GM08714 (cell line): Measurements from ENCODE around the gene SFXN1.

Source experiments
- H3K4me3 ChIP-seq: fragments of 200-500 bp; sonication (Bioruptor generic); 2 replicates; pipeline ENCODE4 v1.5.1; 2014; ENCODE audit warnings: mild to moderate bottlenecking, low read length, inconsistent platforms
- ZNF274 ChIP-seq: IDR thresholded peaks from 2 replicates; pipeline ENCODE4 v1.6.1; 2012; ENCODE audit warnings: mild to moderate bottlenecking, low read depth, low read length

SFXN1 gene

DNA sequence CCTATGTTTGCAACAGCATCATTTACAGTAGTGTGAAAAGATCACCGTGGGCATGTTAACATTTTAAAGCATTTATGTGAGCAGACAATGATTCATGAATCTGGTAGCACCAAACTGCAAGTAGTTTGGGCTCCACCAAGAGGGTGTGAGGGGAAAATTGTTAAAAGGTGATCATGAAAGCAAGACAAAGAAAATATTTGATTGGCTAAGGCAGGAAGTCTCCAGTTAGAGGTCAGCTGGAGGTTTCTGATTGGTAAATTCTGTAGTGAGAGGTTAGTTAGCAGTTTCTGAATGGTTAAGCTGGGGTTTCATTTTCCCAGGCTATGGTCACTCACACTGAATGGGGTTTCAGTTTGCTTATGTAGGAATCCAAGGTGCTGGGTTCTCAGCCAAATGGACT, 20.9 kb upstream of the SFXN1 start:
- H3K4me3 ChIP-seq = no peak overlapping the region
- no peak for TF ChIP-seq ZNF274

DNA sequence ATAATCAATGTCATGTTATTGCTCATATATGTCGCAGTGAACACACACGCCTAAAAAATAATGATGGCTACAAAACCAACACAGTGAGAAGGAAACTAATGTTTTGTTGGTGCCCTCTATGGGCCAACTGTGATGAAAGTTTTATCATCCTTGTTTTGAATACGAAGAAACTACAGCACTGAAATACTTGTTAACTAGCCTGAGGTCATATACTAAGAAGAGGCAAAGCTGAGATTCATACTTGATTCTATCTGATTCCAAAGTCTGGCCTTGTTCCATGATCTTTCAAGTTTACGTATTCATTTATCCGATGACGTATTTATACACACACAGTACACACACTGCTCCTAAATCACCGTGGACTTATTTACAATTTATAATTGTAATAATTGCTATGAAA, 18.2 kb upstream of the SFXN1 start:
- no peak for TF ChIP-seq ZNF274
- no peak overlapping the region for H3K4me3 ChIP-seq

DNA sequence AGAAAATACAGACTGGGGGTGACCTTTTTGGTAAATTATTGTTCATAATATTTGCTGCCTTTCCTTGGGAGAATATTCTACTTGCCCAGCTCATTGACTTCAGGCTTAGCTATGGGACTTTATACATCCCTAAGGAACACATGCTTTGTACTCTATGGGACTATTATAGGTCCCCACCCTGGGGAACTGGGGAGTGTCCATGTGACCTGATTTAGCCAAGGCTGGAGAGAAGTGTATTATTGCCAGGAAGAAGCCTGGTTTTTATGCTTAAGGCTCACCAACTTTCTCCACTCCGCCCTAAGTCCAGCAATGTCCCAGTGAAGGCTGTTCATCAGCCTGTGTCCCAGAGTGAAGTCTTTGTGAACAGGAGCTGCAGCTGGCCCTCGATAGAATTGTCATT, 17.8 kb upstream of the SFXN1 start:
- no peak for TF ChIP-seq ZNF274
- H3K4me3 ChIP-seq = no peak overlapping the region

DNA sequence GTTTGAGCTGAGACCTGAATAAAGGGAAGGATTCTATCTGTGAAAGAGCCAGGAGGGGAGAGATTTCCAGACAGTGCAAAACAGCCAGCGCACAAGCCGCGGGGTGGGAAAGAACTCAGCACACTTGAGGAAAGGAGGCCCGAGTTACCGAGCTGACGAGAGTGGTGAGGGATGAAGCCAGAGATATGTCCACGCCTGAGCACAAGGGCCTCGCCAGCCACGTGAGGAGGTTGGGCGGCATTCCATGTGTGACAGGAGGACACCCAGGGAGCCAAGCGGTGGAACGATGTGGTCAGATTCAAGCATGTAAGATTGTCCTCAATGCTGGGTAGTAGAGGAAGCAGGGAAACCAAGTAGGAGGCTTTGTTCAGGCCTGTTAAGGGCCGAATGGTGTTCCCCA, 17.0 kb upstream of the SFXN1 start:
- no peak for TF ChIP-seq ZNF274
- no peak overlapping the region for H3K4me3 ChIP-seq

DNA sequence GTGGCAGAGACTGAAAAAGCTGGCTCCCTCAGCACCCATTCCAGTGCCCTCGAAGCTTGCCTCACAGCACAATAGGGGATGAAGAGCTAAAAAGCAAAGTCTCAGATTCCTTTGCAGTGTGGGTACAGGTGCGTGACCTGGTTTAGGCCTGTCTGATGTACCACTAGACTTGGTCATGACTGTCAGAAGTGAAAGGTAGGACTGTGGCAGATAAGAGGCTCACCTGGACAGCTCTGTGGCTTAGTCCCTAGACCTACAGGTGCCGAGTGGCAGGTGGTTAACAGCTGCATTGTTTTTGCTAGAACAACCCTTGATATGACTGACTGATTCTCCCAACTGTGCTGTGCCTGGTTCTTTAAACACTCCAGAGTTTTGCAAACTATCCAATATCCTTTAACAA, 14.7 kb upstream of the SFXN1 start:
- no peak for TF ChIP-seq ZNF274

DNA sequence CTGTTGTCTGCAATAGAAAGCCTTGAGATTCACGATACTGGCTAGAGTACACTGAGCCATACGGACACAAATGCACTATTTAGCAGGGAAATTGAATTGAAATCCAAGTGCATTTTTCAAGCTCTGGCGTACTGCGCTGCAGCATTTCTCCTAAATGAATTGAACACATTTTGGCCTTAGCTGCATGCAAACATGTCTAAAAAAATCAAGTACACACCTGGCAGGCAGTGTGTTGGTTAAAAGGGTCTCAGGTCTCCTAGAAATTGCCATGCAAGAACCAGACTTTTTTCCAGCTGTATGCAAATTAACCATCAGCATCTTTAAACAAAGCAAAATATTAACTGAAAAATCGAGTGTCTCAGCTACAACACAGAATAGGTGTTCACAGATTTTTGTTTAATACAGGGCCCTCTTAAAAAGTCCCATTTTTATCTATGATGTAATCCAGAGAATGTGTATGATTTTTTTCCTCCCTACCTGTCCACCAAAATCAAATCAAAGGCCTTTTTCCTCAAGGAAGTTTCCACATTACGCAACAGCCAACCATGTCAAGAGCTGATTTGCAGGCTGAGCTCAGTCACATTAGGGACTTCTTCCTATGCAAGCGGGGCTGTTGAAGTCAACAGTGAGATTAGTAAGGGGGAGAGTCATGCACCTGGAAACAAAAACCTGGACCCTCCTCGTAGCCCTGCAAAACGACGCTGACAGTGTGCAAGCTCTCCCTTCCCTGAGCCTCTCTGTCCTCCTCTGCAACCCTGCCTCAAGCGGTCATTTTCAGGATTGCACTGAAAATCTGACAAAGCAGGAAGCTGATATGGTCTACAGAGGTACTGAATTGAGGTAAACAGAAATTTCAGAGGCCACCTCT, 14.1 kb upstream of the SFXN1 start:
- no peak for TF ChIP-seq ZNF274

More for the DNA sequence above, 14.7 kb upstream of the SFXN1 start:
- no peak overlapping the region for H3K4me3 ChIP-seq

DNA sequence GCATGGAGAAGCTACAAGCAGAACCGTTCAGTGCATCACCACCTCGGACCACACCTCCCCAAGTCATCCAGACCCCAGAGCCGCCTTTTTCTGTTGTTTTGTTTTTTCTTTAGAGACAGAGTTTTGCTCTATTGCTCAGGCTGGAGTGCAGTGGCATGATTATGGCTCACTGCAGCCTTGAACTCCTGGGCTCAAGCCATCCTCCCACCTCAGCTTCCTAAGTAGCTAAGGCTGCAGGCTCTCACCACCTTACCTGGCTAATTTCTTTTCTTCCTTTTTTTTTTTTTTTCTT, 13.5 kb upstream of the SFXN1 start:
- no peak for TF ChIP-seq ZNF274
- H3K4me3 ChIP-seq = no peak overlapping the region

More for the DNA sequence above, 14.1 kb upstream of the SFXN1 start:
- H3K4me3 ChIP-seq = no peak overlapping the region

DNA sequence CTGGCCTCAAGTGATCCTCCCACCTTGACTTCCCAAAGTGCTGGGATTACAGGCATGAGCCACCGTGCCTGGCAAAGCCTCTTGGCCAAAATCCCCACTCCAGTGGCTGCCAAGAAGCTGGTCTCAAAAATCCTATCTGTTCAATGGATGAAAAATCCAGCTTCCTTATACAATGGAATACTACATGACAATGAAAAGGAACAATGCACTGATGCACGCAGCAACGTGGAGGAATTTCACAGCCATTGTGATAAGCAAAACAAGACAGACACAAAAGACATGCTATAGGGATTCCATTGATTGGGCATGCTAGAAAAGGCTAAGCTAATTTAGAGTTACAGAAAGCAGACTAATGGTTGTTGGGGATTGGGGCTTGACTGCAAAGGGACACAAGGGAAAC, 13.1 kb upstream of the SFXN1 start:
- no peak for TF ChIP-seq ZNF274
- H3K4me3 ChIP-seq = no peak overlapping the region

DNA sequence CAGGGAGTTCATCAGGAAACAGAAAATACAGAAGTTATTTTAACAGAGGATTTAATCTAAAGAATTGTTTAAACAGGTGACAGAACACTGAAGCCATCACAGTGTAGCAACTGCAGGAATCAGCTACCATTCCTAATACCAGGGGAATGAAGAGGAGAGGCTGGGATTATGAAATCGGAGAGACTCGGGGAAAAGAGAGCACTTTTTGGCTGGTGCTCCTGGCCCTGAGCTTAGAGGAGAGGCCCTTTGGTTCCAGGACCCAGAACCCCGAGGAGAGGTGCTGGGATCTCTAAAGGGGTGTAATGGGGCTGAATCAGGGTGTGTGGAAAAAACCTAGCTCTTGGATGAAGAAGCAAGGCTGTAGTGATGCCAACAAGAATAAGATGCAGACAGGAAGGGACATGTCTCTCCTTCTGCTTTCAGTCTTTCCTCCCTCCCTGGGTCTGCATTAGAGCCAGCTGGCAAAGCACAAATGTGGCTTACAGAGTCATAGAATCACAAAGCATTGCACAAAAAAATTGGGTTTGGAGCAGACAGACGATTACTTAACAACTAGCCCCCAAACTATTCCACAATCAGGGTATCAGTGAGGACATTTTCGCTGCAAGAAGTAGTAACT, 11.6 kb upstream of the SFXN1 start:
- no peak for TF ChIP-seq ZNF274
- no peak overlapping the region for H3K4me3 ChIP-seq

DNA sequence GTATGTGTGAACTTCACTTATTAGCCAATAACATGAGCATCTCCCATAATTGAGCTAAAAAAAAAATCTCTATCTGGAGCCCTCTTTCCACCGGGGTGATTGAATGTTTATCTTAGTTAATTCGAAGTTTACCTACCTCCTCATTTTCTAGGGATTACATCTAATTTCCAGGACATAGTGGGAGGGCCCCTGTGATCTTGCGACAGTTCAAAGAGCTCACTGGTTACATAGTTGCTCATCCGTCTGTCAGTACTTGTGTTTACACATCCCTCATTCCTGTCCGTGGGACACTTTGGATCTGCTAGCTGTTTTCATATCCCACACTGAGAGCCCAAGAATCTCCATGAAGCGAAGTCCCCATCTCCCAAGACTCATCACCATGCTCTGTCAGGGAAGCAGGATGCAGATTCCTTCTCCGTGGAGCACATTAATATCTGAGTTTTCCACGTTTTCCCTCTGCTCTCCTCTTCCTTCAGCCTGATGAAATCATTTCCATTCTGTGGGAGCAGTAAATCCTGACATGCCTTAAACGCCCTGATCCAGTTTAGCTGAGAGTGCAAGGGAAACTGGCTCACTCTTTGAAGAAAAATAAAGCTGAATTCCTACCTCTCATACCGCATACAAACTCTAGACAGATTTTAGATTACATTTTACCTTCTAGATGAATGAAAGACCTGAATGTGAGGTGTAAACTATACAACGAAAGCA, 10.2 kb upstream of the SFXN1 start:
- no peak for TF ChIP-seq ZNF274
- H3K4me3 ChIP-seq = no peak overlapping the region

DNA sequence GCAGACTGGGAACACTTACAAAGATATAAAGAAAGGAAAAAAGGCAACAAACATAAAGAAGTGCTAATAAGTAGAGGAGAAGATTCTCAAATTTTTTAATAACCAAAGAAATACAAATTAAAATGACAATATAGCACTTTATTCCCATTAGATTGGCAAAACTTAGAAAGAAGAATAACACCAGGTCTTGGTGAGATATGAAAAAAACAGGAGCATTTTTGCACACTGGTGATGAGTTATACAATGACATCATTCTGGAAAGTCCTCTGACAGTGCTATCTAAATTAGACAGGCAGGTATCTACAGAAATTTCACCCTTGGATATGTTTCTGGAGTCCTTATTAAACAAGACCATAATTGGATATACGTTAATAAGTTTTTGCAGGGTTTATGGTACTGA, 9.5 kb upstream of the SFXN1 start:
- TF ChIP-seq ZNF274 = no peak
- H3K4me3 ChIP-seq = no peak overlapping the region

DNA sequence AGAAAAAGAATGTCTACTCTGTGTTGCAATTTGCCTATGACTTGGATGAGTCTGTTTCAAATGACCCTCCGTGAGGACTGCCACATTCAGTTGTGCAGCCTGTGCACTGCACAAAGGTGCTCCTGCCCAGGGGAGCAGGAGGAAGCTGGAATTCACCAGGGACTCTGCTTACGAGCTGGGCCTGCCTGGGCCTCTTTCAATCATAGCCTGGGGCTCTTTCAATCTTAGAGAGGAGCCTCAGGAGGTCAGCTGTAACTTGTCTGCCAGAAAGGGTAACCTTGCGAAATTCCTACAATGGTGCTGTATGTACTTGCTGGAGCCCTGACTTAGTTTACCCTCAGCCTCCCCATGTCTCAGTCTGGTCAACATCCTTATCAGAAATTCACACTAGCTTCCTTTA, 8.4 kb upstream of the SFXN1 start:
- no peak overlapping the region for H3K4me3 ChIP-seq
- no peak for TF ChIP-seq ZNF274

DNA sequence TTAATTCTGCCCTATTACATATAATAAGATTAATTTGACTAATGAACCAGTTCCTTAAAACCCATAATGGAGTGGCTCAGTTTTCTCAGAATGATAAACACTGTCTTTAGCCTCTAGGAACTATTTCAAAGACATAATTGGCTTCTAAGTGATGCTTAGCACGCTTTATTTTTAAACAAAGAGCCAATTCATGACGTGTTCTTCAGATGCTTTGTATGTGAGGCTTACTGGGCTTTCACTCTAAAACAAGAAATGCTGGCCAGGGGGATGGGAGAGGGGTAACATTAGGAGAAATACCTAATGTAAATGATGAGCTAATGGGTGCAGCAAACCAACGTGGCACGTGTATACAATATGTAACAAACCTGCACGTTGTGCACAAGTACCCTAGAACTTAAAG, 7.6 kb upstream of the SFXN1 start:
- H3K4me3 ChIP-seq = no peak overlapping the region
- TF ChIP-seq ZNF274 = no peak

DNA sequence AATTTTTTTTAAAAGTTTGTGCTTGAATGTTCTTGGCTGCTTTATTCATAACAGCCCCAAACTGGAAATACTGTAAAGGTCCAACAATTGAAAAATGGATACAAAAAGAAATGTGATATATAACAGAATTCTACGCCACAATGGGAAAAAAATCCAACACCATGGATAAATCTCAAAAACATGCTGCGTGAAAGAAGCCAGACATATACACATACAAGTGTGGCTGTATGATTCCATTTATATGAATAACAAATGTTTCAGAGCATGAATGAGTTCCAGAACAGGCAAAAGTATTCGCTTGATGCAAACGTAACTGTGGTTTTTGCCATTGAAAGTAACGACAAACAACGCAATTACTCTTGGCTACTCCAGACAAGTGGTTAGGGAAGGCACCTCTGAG, 7.2 kb upstream of the SFXN1 start:
- TF ChIP-seq ZNF274 = no peak
- no peak overlapping the region for H3K4me3 ChIP-seq

DNA sequence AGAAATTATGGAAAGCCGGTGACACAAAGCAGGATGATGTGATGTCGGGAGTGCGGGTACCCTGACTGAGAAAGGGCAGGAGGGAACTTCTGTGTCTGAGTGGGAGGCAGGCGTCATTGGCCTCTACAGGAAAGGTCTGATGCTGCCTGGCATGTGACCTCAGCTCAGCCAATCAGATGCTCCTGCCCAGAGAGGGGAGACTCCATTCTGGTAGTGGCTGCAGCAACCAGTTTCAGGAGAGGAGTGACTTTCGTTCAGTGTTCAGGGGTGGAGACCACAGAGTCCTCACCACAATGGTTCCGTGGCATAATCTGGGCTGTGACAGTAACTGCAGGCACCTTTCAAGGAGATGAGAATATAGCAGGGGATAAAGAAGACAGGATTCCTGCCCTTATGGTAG, 6.7 kb upstream of the SFXN1 start:
- TF ChIP-seq ZNF274 = no peak
- H3K4me3 ChIP-seq = no peak overlapping the region
